ENCODE data around the gene HADH. TPM values are rescaled to one million over a fixed set of nuclear protein-coding genes. Genes with fewer than 3 reads are reported as not detected.

HADH gene
- polyA plus RNA-seq, 3 donors: 62.2 to 297 (median 111) TPM

- WGBS, 3 donors: 78 to 89% (median 87%) methylated on average over 5 of the region's 5 CpGs
- H3K27ac ChIP-seq (ENCODE audit: low read depth, low read length): no peak overlapping the region
Measured at GRCh38 chr4:108024085-108024877, 34.6 kb downstream of the HADH start.

- H3K27ac ChIP-seq (ENCODE audit: low read depth, low read length): no peak overlapping the region
Measured at GRCh38 chr4:108024878-108025165, 35.1 kb downstream of the HADH start.

- 82 to 89% (median 88%) methylated on average over 9 of the region's 9 CpGs for WGBS, 3 donors
- H3K27ac ChIP-seq (ENCODE audit: low read depth, low read length): no peak overlapping the region
Measured at GRCh38 chr4:108029016-108029720, 39.5 kb downstream of the HADH start.

GRCh38 chr4:108029731-108030130 lies 40.0 kb downstream of the HADH start:
- WGBS, 3 donors: 88 to 89% (median 88%) methylated on average over 5 of the region's 5 CpGs
- H3K27ac ChIP-seq (ENCODE audit: low read depth, low read length): no peak overlapping the region

GRCh38 chr4:108030332-108030731 lies 40.6 kb downstream of the HADH start:
- no peak overlapping the region for H3K27ac ChIP-seq (ENCODE audit: low read depth, low read length)
- WGBS, 3 donors: 86 to 93% (median 88%) methylated on average over 2 of the region's 2 CpGs

GRCh38 chr4:108031427-108032083 lies 41.9 kb downstream of the HADH start:
- no peak overlapping the region for H3K27ac ChIP-seq (ENCODE audit: low read depth, low read length)
- WGBS, 3 donors: 84 to 96% (median 96%) methylated on average over 4 of the region's 4 CpGs

- no peak overlapping the region for H3K27ac ChIP-seq (ENCODE audit: low read depth, low read length)
Measured at GRCh38 chr4:108033348-108033747, 43.7 kb downstream of the HADH start.

- 75 to 84% (median 80%) methylated on average over 7 of the region's 7 CpGs for whole genome bisulfite sequencing, 3 donors
- no peak overlapping the region for H3K27ac ChIP-seq (ENCODE audit: low read depth, low read length)
Measured at GRCh38 chr4:108034565-108034964, 44.9 kb downstream of the HADH start.

- H3K27ac ChIP-seq (ENCODE audit: low read depth, low read length): no peak overlapping the region
- WGBS, 3 donors: 72 to 86% (median 77%) methylated on average over 6 of the region's 6 CpGs
Measured at GRCh38 chr4:108035691-108036090, 46.0 kb downstream of the HADH start.

GRCh38 chr4:108036213-108036612 lies 46.5 kb downstream of the HADH start:
- no peak overlapping the region for H3K27ac ChIP-seq (ENCODE audit: low read depth, low read length)
- 75 to 83% (median 78%) methylated on average over 7 of the region's 7 CpGs for WGBS, 3 donors

- H3K27ac ChIP-seq (ENCODE audit: low read depth, low read length): no peak overlapping the region
- WGBS, 3 donors: 90 to 96% (median 95%) methylated on average over 2 of the region's 2 CpGs
Measured at GRCh38 chr4:108037884-108038283, 48.2 kb downstream of the HADH start.

- 90 to 98% (median 92%) methylated on average over 3 of the region's 3 CpGs for WGBS, 3 donors
- H3K27ac ChIP-seq (ENCODE audit: low read depth, low read length): no peak overlapping the region
Measured at GRCh38 chr4:108042927-108043326, 53.2 kb downstream of the HADH start.

GRCh38 chr4:108043526-108043925 lies 53.8 kb downstream of the HADH start:
- WGBS, 3 donors: 84 to 93% (median 88%) methylated on average over 5 of the region's 5 CpGs
- no peak overlapping the region for H3K27ac ChIP-seq (ENCODE audit: low read depth, low read length)

GRCh38 chr4:108044951-108045686 lies 55.4 kb downstream of the HADH start:
- no peak overlapping the region for H3K27ac ChIP-seq (ENCODE audit: low read depth, low read length)
- WGBS, 3 donors: 65 to 80% (median 70%) methylated on average over 9 of the region's 9 CpGs

- H3K27ac ChIP-seq (ENCODE audit: low read depth, low read length): no peak overlapping the region
Measured at GRCh38 chr4:108045687-108046024, 56.0 kb downstream of the HADH start.

GRCh38 chr4:108047199-108047598 lies 57.5 kb downstream of the HADH start:
- no peak overlapping the region for H3K27ac ChIP-seq (ENCODE audit: low read depth, low read length)
- WGBS, 3 donors: 82 to 95% (median 87%) methylated on average over 2 of the region's 2 CpGs

More at GRCh38 chr4:108045687-108046024, 56.0 kb downstream of the HADH start:
- WGBS, 3 donors: 13 to 51% (median 35%) methylated on average over 3 of the region's 3 CpGs

GRCh38 chr4:108048157-108048556 lies 58.5 kb downstream of the HADH start:
- no peak overlapping the region for H3K27ac ChIP-seq (ENCODE audit: low read depth, low read length)
- 77 to 84% (median 83%) methylated on average over 6 of the region's 6 CpGs for WGBS, 3 donors

GRCh38 chr4:108048997-108049396 lies 59.3 kb downstream of the HADH start:
- no peak overlapping the region for H3K27ac ChIP-seq (ENCODE audit: low read depth, low read length)
- WGBS, 3 donors: 89 to 92% (median 92%) methylated on average over 7 of the region's 7 CpGs

GRCh38 chr4:108049406-108049805 lies 59.7 kb downstream of the HADH start:
- no peak overlapping the region for H3K27ac ChIP-seq (ENCODE audit: low read depth, low read length)
- WGBS, 3 donors: 76 to 86% (median 76%) methylated on average over 5 of the region's 5 CpGs
